ENCODE data around the gene IQCE. TPM values are rescaled to one million over a fixed set of nuclear protein-coding genes. Genes with fewer than 3 reads are reported as not detected.
"Not testable (repeated sequence)": the region's sequence is repeated elsewhere in the genome, so short reads cannot be mapped to it uniquely, and the experiment has no call there.

The IQCE gene
- polyA plus RNA-seq, 1 donor from 2014 or later, result 2.3 TPM

DNA sequence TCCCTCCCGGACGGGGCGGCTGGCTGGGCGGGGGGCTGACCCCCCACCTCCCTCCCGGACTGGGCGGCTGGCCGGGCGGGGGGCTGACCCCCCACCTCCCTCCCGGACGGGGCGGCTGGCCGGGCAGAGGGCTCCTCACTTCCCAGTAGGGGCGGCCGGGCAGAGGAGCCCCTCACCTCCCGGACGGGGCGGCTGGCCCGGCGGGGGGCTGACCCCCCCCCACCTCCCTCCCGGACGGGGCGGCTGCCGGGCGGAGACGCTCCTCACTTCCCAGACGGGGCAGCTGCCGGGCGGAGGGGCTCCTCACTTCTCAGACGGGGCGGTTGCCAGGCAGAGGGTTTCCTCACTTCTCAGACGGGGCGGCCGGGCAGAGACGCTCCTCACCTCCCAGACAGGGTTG is 24.6 kb upstream of the IQCE start:
- H3K36me3 Mint-ChIP-seq, H3K27me3 Mint-ChIP-seq, H3K9me3 Mint-ChIP-seq, H3K4me3 Mint-ChIP-seq, H3K27ac Mint-ChIP-seq: not testable (repeated sequence)
- H3K4me1 Mint-ChIP-seq, result peaks cover 9 to 11% (median 9%) of the 10 kb centered on the region in 3 donors

DNA sequence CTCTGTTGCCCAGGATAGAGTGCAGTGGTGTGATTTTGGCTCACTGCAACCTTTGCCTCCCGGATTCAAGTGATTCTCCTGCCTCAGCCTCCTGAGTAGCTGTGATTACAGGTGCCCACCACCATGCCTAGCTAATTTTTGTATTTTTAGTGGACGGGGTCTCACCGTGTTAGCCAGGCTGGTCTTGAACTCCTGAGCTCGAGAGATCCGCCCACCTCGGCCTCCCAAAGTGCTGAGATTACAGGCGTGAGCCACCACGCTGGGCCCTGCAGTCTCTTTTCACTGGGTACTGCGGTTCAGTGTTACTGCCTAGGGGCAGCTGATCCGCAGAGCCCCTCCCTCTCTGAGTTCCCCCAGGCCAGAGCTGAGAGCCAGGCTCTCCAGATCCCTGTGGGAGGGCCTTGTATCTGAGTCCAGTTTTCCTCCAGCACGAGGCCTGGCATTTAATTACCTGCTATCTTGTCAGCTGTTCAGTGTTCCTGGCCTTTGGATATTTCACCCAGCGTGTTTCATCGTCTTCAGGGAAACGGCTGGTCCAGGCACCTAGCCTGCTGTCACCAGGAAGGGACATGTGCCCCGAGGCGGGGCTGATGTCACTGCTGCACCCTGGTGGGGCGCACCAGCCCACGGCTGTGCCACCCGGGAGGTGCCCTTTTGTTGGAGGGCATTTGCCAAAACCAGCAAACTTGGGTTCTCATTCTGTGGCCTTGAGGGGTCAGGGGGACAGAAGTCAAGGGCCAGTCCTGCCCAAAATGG is 22.7 kb upstream of the IQCE start:
- not testable (repeated sequence) for H3K36me3 Mint-ChIP-seq
- H3K4me3 Mint-ChIP-seq, result peak overlapping the region in 1 of 4 donors; percentile 52

DNA sequence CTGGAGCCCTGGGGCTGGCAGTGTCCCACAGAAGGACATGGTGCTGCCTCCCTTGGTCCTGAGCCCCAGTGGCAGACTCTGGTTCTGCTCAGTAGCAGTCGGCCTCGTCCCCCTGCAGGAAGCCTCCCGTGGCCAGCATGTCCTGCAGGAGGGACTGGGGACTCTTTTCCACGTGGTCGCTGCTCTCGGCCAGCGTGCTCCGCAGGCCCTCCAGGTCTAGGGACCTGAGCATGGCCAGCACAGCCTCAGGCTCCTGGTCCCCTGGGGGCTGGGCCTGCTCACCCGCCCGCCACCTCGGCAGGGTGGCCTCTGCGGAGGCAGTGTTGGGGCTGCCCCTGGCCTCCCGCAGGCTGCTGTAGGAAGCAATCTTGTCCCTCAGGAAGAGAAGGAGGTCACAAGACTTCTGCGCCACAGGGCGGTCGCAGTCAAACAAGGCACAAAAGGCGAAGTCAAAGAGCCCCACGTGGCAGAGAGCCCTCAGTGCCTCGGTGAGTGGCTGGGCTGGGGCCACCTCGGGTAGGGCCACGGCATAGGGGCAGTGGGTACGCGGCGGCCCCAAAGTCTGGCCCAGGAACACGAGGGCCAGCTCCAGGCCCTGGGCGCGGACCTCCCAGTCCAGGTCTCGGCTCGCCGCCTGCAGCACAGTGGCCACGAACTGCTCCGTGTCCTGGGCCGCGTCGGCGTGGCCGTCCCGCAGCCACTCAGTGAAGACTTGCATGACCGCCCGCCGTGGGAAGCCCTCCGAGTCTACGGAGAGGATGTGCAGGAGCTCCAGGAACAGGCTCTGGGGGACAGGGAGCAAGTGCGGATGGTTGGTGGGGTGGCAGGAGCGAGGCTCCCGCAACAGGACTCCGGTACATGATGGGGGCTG is 20.6 kb upstream of the IQCE start:
- no peaks in the 10 kb centered on the region for H3K9me3 Mint-ChIP-seq
- no peaks in the 10 kb centered on the region for H3K36me3 Mint-ChIP-seq
- peak overlapping the region in 1 of 3 donors; percentile 61 for H3K27ac Mint-ChIP-seq
- no peaks in the 10 kb centered on the region for H3K27me3 Mint-ChIP-seq
- H3K4me3 Mint-ChIP-seq, result no peak overlapping the region
- H3K4me1 Mint-ChIP-seq, result peaks cover 0 to 1% (median 0%) of the 10 kb centered on the region in 3 donors

More for the DNA sequence above, 22.7 kb upstream of the IQCE start:
- not testable (repeated sequence) for H3K27me3 Mint-ChIP-seq, H3K9me3 Mint-ChIP-seq, H3K4me1 Mint-ChIP-seq
- peak overlapping the region in 1 of 3 donors; percentile 65 for H3K27ac Mint-ChIP-seq

DNA sequence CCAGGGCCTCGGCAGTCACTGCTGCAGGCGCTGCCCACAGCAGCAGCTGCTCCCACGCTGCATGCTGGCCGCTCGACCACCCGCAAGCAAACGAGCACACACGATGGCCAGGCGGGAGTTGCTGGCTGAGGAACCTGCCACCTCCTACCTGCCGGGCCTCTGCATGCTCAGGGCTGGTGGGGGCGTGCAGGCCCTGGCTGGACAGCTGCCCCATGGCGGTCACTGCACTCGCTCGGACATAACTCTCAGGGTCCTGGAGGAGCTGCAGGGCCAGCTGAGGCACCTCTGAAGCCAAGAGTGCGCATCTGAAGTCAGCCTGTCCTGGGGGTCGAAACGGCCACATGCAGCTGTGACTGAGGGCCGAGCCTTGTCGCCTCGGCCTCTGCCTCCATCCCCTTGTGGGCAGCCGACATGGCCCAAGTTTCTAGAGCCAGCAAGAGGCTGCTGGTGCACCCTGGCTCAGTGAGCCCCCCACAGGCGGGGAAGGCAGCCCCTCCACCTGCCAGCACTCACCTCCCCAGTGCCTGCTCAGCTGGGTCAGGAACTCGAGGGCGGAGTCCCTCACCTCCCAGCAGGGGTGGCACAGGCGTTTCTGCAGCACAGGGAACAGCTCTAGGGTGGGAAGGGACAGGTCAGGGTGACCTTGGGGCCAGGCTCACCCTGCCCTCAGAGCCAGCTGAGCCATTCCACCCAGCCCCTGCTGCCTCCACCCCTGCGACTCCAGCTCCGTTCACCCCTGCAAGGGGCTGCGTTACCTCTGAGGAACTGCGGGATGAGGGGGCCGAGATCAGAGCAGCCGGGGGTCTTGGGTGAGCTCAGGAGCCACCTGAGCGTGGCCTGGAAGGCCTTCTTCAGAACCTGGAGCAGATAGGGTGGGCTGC is 19.5 kb upstream of the IQCE start:
- Mint-ChIP-seq H3K9me3 (no peaks in the 10 kb centered on the region), H3K36me3 (no peaks in the 10 kb centered on the region), H3K27me3 (no peaks in the 10 kb centered on the region), H3K27ac (peak overlapping the region in 2 of 3 donors; percentile 19 to 85), H3K4me1 (peaks cover 0 to 1% (median 0%) of the 10 kb centered on the region in 3 donors), H3K4me3 (peak overlapping the region in 1 of 4 donors; percentile 9)

DNA sequence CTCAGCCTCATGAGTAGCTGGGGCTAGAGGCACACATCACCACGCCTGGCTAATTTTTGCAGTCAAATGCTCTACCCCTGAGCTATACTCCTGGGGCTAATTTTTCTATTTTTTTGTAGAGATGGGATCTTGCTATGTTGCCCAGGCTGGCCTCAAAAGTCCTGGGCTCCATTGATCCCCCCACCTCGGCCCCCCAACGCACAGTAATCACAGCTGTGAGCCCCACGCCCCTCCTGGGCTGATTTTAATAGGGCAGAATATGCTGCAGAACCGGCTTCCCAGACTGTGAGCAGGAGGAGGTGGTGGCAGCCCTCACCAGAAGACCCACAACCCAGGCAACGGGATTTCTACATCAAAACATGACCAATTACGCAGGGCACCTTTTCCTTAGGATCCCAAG is 18.6 kb upstream of the IQCE start:
- Mint-ChIP-seq H3K27me3 (no peaks in the 10 kb centered on the region), H3K4me1 (peaks cover 0 to 1% (median 0%) of the 10 kb centered on the region in 3 donors), H3K4me3 (peak overlapping the region in 1 of 4 donors; percentile 45), H3K27ac (peak overlapping the region in 2 of 3 donors; percentile 39 to 85), H3K9me3 (no peaks in the 10 kb centered on the region), H3K36me3 (no peaks in the 10 kb centered on the region)

DNA sequence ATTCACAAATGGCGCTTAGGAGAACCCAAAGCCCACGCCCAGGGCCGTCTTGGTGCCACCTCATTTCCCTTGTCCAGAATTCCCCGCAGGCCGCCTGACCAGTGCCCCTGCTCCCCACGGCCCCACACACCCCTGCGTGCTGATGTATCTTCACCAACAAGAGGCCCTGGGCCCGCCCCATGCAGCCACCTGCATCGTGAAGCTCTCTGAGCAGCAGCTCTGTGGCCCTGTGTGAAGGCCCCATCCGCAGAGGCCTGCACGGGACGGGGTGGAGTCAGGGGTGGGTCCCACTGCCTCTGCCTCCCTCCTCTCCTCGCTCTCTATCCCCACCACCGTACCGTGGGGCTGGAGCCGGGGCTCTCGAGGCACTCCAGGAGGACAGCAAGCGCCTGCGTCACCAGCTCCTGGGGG is 18.1 kb upstream of the IQCE start:
- H3K4me1 Mint-ChIP-seq, result no peaks in the 10 kb centered on the region
- peak overlapping the region in 1 of 3 donors; percentile 85 for H3K27ac Mint-ChIP-seq
- no peaks in the 10 kb centered on the region for H3K9me3 Mint-ChIP-seq
- H3K27me3 Mint-ChIP-seq, result no peaks in the 10 kb centered on the region
- H3K36me3 Mint-ChIP-seq, result no peaks in the 10 kb centered on the region
- no peak overlapping the region for H3K4me3 Mint-ChIP-seq

DNA sequence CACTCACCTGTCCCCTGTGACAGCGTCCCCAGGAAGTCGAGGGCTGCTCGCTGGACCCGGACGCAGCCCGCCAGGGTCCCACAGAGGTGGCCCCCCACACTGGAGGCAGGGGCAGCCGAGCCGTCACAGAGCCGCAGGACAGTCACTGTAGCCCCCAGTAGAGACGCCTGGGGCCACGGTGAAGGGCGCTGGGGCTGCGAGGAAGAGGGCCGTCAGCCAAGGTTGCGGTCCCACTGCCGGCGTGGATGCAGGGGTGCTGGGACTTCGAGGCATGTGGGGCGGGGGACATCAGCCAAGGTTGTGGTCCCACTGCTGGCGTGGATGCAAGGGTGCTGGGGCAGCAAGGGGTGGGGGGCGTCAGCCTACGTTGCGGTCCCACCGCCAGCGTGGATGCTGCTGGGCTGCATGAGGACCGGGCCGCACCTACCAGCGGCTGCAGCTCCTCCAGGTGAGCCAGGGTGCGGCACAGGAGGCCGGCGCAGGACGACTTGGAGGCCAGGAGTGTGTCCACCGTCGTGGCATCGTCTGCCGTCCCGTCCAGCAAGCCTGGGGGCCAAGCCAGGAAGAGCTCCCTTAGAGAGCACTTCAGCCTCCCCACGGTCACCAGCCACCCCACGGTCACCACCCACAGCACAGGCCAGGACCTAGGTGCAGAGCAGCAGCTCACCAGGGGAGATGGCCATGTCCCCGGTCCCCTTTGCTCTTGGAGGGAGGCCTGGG is 17.3 kb upstream of the IQCE start:
- Mint-ChIP-seq H3K36me3 (no peaks in the 10 kb centered on the region), H3K27me3 (no peaks in the 10 kb centered on the region), H3K27ac (peak overlapping the region in 2 of 3 donors; percentile 67 to 85), H3K4me3 (no peak overlapping the region), H3K4me1 (no peaks in the 10 kb centered on the region), H3K9me3 (no peaks in the 10 kb centered on the region)

DNA sequence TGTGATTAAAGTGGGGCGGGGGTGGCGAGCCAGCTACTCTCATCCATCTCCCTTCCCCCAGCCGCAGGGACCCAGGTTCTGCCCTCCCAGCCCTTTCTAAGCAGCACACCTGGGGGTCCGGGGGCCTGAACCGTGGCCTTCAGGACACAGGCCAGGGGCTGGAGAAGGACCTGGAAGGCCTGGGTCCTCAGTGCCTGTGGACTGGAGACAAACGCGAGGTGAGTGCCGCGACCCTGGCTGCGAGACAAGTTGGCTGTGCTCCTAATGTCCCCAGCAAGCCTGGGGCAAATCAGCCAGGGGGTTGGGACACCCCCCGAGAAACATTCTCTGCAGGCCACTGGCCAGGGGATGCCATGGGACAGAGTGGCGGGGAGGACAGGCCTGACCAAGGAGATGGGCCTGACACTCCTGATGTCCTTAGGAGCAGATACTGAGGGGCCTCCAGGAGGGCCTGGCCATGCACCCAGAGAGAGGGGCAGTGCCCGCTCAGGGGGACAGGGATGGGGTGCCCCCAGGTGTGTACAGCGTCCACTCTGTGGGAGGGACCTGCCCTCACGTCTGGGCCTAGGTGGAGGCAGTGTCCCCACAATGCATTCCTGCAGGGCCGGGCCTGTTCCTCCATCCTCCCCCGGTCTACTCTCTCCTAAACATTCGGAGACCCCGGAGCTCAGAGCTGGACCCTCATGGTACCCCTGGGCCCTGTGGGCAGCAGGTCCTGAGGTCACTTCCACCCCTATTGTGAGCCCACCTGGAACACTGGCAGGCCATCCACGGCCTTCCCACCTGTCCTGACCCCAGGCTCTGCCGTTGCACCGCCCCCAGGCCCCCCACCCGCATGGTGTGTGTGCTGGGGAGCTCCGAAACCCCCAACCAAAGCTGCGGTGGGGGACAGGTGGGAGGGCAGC is 16.5 kb upstream of the IQCE start:
- peak overlapping the region in 1 of 4 donors; percentile 47 for H3K4me3 Mint-ChIP-seq
- H3K9me3 Mint-ChIP-seq, result no peaks in the 10 kb centered on the region
- no peaks in the 10 kb centered on the region for H3K27me3 Mint-ChIP-seq
- peak overlapping the region in 2 of 3 donors; percentile 76 to 85 for H3K27ac Mint-ChIP-seq
- no peaks in the 10 kb centered on the region for H3K4me1 Mint-ChIP-seq
- H3K36me3 Mint-ChIP-seq, result no peaks in the 10 kb centered on the region

DNA sequence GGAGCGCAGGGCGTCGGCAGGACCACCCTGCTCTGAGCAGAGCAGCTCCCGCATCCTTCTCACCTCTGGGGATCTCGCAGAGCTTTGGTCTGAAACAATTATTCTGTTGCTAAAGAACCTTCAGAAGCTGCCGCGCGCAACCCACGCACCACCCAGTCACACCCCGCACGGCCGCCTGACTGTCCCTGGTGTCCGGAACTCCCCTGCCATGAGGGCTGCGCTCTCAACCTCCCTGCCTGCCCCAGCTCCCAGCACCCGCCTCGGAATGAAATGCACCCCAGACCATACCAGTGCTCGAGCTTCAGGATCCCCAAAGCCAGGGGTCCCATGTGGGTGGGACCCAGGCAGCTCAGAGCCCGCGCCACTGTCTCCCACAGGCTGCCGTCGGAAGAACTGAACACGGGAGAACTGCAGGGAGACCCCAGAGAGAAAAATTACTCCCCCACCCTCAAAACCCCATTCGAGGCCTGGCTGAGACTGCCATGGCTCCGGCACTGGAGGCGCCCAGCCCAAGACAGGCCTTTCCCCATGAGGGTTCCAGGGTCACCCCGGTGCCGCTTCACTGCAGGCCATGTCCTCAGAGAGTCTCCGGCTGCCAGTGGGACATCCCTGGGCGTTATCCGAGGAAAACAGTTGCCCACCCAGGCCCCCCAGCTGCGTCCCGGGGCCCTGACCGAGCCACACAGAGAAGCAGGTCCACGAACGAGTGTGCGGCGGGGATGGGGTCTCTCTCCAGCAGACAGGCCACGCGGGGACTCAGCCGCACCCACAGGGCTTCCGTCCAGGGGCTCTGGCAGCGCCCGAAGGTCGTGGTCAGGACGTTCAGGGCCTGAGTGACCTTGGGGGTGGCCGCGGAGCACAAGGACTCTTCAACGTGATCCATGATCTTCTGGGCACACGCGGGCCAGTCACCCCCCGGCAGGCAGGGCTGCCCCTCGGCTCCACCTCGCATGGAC is 15.6 kb upstream of the IQCE start:
- Mint-ChIP-seq H3K27me3 (no peaks in the 10 kb centered on the region), H3K36me3 (no peaks in the 10 kb centered on the region), H3K4me3 (peak overlapping the region in 1 of 4 donors; percentile 80), H3K4me1 (peaks cover 0 to 1% (median 0%) of the 10 kb centered on the region in 3 donors), H3K9me3 (no peaks in the 10 kb centered on the region), H3K27ac (peak overlapping the region; percentile 35 to 85 (median 76))

DNA sequence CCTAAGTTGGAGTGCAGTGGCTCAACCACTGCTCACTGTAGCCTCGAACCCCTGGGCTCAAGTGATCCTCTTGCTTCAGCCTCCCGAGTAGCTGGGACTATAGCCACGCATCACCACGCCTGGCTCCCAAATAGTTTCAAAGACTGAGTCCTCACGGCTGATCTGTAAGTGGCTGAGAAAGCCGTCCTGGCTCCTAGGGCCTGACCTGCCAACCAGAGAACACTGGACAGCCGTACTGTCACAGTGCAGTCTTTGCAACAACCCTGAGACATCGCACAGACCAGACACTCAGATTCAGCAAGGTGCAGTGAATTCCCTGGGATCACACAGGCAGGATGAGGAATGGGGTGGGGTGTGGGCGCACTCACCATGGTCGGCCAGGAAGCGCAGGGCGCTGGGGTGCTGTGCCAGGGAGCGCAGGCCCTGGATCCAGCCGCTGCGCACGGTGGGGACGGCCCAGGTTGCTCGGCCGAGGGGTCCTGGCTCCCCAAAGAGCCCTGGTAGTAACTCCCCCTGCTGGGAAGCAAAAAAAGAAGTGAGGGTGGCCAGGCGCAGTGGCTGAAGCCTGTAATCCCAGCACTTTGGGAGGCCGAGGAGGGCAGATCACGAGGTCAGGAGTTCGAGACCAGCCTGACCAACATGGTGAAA is 14.1 kb upstream of the IQCE start:
- Mint-ChIP-seq H3K4me1 (peaks cover 5 to 7% (median 6%) of the 10 kb centered on the region in 3 donors), H3K27ac (peak overlapping the region; percentile 80 to 92 (median 85)), H3K4me3 (peak overlapping the region in 2 of 4 donors; percentile 35 to 45), H3K9me3 (no peaks in the 10 kb centered on the region), H3K36me3 (no peaks in the 10 kb centered on the region), H3K27me3 (no peaks in the 10 kb centered on the region)

DNA sequence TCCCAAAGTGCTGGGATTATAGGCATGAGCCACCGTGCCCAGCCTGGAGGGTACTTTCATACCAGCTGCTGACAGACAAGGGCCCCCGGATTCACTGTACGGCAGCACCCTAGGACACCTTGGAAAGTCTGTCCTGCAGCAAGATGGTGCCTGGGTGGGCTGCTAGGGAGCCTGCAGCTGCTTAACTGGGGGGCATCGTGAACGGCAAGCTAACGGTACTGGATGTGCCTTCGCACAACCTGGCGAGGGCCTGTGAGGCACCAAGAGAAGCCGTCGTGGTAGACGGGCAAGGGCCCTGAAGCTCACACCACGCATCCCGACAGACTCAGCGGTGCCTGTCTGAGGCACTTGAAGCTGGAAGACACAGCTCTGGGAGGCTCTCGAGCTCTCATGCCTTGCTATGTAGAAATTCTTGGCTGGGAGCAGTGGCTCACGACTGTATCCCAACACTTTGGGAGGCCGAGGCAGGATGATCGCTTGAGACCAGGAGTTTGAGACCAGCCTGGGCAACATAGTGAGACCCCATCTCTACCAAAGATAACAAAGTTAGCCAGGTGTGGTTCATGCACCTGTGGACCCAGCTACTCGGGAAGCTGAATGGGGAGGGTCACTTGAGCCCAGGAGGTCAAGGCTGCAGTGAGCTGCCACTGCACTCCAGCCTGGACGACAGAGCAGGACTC is 12.9 kb upstream of the IQCE start:
- H3K36me3 Mint-ChIP-seq, result no peaks in the 10 kb centered on the region
- peaks cover 7 to 13% (median 10%) of the 10 kb centered on the region in 3 donors for H3K4me1 Mint-ChIP-seq
- H3K27ac Mint-ChIP-seq, result peak overlapping the region; percentile 35 to 85 (median 53)
- no peaks in the 10 kb centered on the region for H3K27me3 Mint-ChIP-seq
- H3K4me3 Mint-ChIP-seq, result peak overlapping the region in 3 of 4 donors; percentile 12 to 40 (median 27)
- H3K9me3 Mint-ChIP-seq, result no peaks in the 10 kb centered on the region
